Upper lobe of right lung (tissue), 1 donor: Measurements from ENCODE around the gene FGFR1OP2. TPM values are rescaled to one million over a fixed set of nuclear protein-coding genes. Genes with fewer than 3 reads are reported as not detected.

Experiments
- ATAC-seq: fragments of 200-7000 bp; cut with Tn5 transposase; one replicate; pipeline ENCODE4 v1.9.1; 2020; ENCODE audit warnings: mild to moderate bottlenecking, moderate library complexity
- DNase-seq: peaks from one replicate; pipeline ENCODE4 v3.0.0-alpha.2; 2020
- H3K27ac ChIP-seq: fragments of 200-600 bp; one replicate; pipeline ENCODE4 v1.8.0; 2022
- H3K27me3 ChIP-seq: fragments of 200-600 bp; one replicate; pipeline ENCODE4 v1.8.0; 2022; ENCODE audit warnings: mild to moderate bottlenecking
- H3K36me3 ChIP-seq: fragments of 200-600 bp; one replicate; pipeline ENCODE4 v1.8.0; 2022
- H3K4me1 ChIP-seq: fragments of 200-600 bp; one replicate; pipeline ENCODE4 v1.8.0; 2022
- H3K4me3 ChIP-seq: fragments of 200-600 bp; one replicate; pipeline ENCODE4 v1.8.0; 2022; ENCODE audit warnings: mild to moderate bottlenecking
- H3K9me3 ChIP-seq: fragments of 200-600 bp; one replicate; pipeline ENCODE4 v1.8.0; 2022
- intact Hi-C: fragments of 100-400 bp; cut with DNase I; formaldehyde crosslinking; loops from one replicate; pipeline ENCODE4 v1.11.0; 2022
- total RNA-seq: library from RNA; stranded (reverse); fragmentation: NEBNext Ultra II Directional; extraction: Animal tissue kit (Norgen Biotek cat#: 25700); gene quantifications from one replicate; pipeline ENCODE4 v1.2.1, GENCODE V29; 2021
- TF ChIP-seq, protein P1 (sequence below): fragments of 200-600 bp; IDR thresholded peaks from one replicate; pipeline ENCODE4 v1.8.0; 2022; ENCODE audit warnings: antibody characterized with exemption
- donor health status: DM: no; HTN: yes; CAD: no; lungs with severe emphysema.

FGFR1OP2 gene
- total RNA-seq, 1 donor from 2014 or later = 64.1 TPM

DNA sequence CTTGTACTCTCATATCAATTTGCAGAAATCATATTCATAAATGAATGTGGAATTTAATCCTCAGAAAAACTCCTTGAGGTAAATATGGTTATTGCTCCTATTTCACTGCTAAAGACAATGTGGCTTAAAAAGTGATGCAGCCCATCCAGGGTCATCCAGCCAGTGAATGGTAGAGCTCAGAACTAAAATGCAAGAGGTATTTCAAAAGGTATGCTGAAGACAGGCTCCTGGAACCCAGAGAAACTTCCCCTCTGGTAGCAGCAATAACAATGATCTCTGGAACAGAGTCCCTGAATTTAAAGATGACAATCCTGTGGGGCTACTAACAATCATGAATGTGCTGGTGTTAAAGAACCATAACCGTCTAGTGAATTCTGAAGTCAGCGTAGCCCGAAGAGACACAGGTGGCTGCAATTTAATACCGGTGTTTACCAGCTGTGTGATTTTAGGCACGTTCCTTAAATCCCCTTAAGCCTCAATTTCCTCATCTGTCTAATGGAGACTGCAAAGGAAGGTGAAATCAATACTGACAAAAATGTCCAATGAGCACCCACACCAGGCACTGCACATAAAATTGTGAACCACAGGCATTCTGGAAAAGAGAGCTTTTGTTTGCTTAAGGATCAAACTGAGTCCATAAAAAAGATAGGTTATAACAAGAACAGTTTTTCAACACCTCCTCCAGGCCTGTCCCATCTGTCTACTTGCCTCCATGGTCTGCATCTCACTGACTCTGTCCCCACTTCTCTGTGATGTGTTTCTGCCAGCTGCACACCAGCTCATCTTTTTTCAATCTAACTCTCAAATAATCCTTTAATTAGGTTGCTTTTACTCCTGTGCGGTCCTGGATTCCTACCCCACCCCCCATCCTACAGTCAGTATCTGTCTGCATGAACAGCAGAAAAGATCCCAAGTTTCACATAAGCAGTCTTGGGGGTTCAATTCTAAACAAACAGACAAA is 65.4 kb downstream of the FGFR1OP2 start:
- intact Hi-C loops = no loop called here
- Histone ChIP-seq H3K9me3 (no peaks in the 10 kb centered on the region), H3K36me3 (peaks cover 7% of the 10 kb centered on the region), H3K27me3 (no peaks in the 10 kb centered on the region), H3K4me3 (no peak overlapping the region), H3K27ac (no peak overlapping the region), H3K4me1 (peaks cover 17% of the 10 kb centered on the region)
- no peak for ATAC-seq
- no peak for DNase-seq
- TF ChIP-seq, protein P1, sequence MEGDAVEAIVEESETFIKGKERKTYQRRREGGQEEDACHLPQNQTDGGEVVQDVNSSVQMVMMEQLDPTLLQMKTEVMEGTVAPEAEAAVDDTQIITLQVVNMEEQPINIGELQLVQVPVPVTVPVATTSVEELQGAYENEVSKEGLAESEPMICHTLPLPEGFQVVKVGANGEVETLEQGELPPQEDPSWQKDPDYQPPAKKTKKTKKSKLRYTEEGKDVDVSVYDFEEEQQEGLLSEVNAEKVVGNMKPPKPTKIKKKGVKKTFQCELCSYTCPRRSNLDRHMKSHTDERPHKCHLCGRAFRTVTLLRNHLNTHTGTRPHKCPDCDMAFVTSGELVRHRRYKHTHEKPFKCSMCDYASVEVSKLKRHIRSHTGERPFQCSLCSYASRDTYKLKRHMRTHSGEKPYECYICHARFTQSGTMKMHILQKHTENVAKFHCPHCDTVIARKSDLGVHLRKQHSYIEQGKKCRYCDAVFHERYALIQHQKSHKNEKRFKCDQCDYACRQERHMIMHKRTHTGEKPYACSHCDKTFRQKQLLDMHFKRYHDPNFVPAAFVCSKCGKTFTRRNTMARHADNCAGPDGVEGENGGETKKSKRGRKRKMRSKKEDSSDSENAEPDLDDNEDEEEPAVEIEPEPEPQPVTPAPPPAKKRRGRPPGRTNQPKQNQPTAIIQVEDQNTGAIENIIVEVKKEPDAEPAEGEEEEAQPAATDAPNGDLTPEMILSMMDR = no peak

DNA sequence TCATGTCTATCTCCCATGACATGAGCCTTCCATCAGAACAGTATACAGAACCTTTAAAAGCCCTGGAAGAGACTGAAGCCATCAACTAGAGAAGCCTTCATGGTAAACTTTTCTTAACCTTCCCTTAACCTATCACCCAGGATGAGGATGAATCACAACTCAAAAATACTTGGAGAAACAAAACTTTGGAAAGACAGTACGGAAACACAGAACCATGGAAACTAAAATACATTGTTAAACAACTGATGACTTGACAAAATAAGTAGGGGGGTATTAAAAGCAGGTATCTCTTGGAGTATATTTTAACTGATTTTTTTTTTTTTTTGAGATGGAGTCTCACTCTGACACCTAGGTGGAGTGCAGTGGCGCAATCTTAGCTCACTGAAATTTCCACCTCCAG is 67.2 kb downstream of the FGFR1OP2 start:
- intact Hi-C loops = no loop called here
- H3K27me3 ChIP-seq = no peaks in the 10 kb centered on the region
- ATAC-seq = no peak
- H3K9me3 ChIP-seq = no peaks in the 10 kb centered on the region
- DNase-seq = no peak
- TF ChIP-seq, protein P1 = no peak
- H3K4me3 ChIP-seq = no peak overlapping the region
- H3K27ac ChIP-seq = no peak overlapping the region
- peaks cover 5% of the 10 kb centered on the region for H3K36me3 ChIP-seq
- peaks cover 17% of the 10 kb centered on the region for H3K4me1 ChIP-seq

GRCh38 chr12:27006797-27007467 is 68.7 kb downstream of the FGFR1OP2 start:
- DNase-seq = no peak
- intact Hi-C loops = no loop called here
- Histone ChIP-seq H3K4me3 (no peak overlapping the region), H3K9me3 (no peaks in the 10 kb centered on the region), H3K27me3 (no peaks in the 10 kb centered on the region), H3K27ac (no peak overlapping the region), H3K4me1 (peaks cover 8% of the 10 kb centered on the region), H3K36me3 (no peaks in the 10 kb centered on the region)
- no peak for ATAC-seq
- TF ChIP-seq, protein P1 = no peak

- Histone ChIP-seq H3K4me3 (no peak overlapping the region), H3K4me1 (peaks cover 18% of the 10 kb centered on the region), H3K36me3 (no peaks in the 10 kb centered on the region), H3K27me3 (no peaks in the 10 kb centered on the region), H3K9me3 (no peaks in the 10 kb centered on the region), H3K27ac (no peak overlapping the region)
- TF ChIP-seq, protein P1 = no peak
- ATAC-seq (no peak), DNase-seq (no peak)
- intact Hi-C loops = no loop called here
These were observed 69.8 kb downstream of the FGFR1OP2 start for GRCh38 chr12:27008081-27008480.

DNA sequence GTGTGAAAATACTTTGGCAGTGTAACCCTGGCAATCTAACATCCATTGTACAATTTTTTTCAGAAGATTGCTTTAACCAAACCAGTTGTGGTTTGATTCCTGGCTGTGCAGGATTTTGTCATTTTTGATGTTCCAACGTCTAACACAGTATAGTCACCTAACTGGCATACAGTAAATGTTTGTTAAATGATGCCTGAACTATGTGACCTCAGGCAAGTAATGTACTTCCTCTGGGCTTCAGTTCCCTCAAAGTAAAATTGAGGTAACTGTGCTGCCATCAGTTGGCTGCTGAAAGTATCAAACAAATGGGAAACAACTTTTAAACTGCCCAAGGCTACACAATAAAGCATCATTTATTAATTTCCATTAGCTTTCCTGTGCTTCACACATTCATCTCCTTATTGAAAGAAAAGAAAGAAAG is 71.6 kb downstream of the FGFR1OP2 start:
- Histone ChIP-seq H3K27me3 (no peaks in the 10 kb centered on the region), H3K36me3 (no peaks in the 10 kb centered on the region), H3K27ac (no peak overlapping the region), H3K4me3 (no peak overlapping the region), H3K4me1 (peaks cover 22% of the 10 kb centered on the region), H3K9me3 (no peaks in the 10 kb centered on the region)
- TF ChIP-seq, protein P1 = no peak
- no peak for DNase-seq
- intact Hi-C loops = no loop called here
- no peak for ATAC-seq
